Fibroblast of lung (primary cell): Measurements from ENCODE around the gene ATP5MC2. TPM values are rescaled to one million over a fixed set of nuclear protein-coding genes. Genes with fewer than 3 reads are reported as not detected.

Experiments
- DNase-seq, 2 donors: peaks; one replicate each; pipeline versions ENCODE4 v3.0.0 to v3.0.0-alpha.2; 2010; ENCODE audit warnings: low read depth in 2 of 2
- H2AFZ ChIP-seq: 2 replicates; pipeline ENCODE4 v1.5.1; 2012; ENCODE audit warnings: low read length, control low read depth, inconsistent platforms
- H3K27ac ChIP-seq: 2 replicates; pipeline ENCODE4 v1.5.1; 2011; ENCODE audit warnings: low read length, control low read depth; ENCODE audit not compliant: insufficient read depth
- H3K27me3 ChIP-seq: 2 replicates; pipeline ENCODE4 v1.5.1; 2011; ENCODE audit warnings: mild to moderate bottlenecking, low read length; ENCODE audit not compliant: control insufficient read depth, insufficient read depth
- H3K36me3 ChIP-seq: 2 replicates; pipeline ENCODE4 v1.5.1; 2011; ENCODE audit warnings: low read length; ENCODE audit not compliant: control insufficient read depth, insufficient read depth
- H3K4me1 ChIP-seq: 2 replicates; pipeline ENCODE4 v1.5.1; 2011; ENCODE audit warnings: low read length; ENCODE audit not compliant: control insufficient read depth, insufficient read depth; ENCODE audit errors: extremely low read depth
- H3K4me2 ChIP-seq: 2 replicates; pipeline ENCODE4 v1.5.1; 2011; ENCODE audit warnings: low read length, control low read depth; ENCODE audit not compliant: insufficient read depth; ENCODE audit errors: extremely low read depth
- H3K4me3 ChIP-seq, 4 experiments: fragments of 200-600 bp in 1 of 4; sonication (generic) in 1 of 4; replicated peaks in 1 of 4; 2 replicates each; pipeline ENCODE4 v1.5.1; 2011 to 2016; ENCODE audit warnings: low read length in 4 of 4, low read depth in 3 of 4, mild to moderate bottlenecking in 3 of 4, control low read depth in 2 of 4, inconsistent platforms in 1 of 4, mixed read lengths in 1 of 4; ENCODE audit not compliant: insufficient read depth in 1 of 4; ENCODE audit errors: control extremely low read depth in 1 of 4
- H3K79me2 ChIP-seq: 2 replicates; pipeline ENCODE4 v1.5.1; 2012; ENCODE audit warnings: mild to moderate bottlenecking, low read length, inconsistent platforms; ENCODE audit not compliant: control insufficient read depth, insufficient read depth
- H3K9ac ChIP-seq: 2 replicates; pipeline ENCODE4 v1.5.1; 2011; ENCODE audit warnings: mild to moderate bottlenecking, low read length, control low read depth; ENCODE audit not compliant: insufficient read depth
- H3K9me3 ChIP-seq: 2 replicates; pipeline ENCODE4 v1.5.1; 2012; ENCODE audit warnings: low read depth, low read length; ENCODE audit not compliant: control insufficient read depth, insufficient read depth
- H4K20me1 ChIP-seq: 2 replicates; pipeline ENCODE4 v1.5.1; 2011; ENCODE audit warnings: low read length; ENCODE audit not compliant: control insufficient read depth, insufficient read depth; ENCODE audit errors: extremely low read depth
- EZH2 ChIP-seq: IDR thresholded peaks from 2 replicates; pipeline ENCODE4 v1.5.1; 2012; ENCODE audit warnings: low read length, control low read depth, mild to moderate bottlenecking; ENCODE audit errors: missing control alignments
- polyA plus RNA-seq, 2 donors: library from polyadenylated mRNA; depleted of rRNA in 1 of 2; stranded (reverse) in 1 of 2; unstranded in 1 of 2; fragments of >200 nt; gene quantifications; 2 replicates each; pipeline ENCODE4 v1.2.1, GENCODE V29; 2011 to 2012; ENCODE audit warnings: missing spikeins in 1 of 2
- total RNA-seq: library from RNA; depleted of rRNA; stranded (reverse); fragments of >200 nt; gene quantifications from 2 replicates; pipeline ENCODE4 v1.2.1, GENCODE V29; 2014
- TF ChIP-seq, protein P1 (sequence below), 2 donors: IDR thresholded peaks in 1 of 2; conservative IDR thresholded peaks in 1 of 2; 1 replicate in 1 of 2; 2 replicates in 1 of 2; pipeline ENCODE4 v1.5.1; 2011 to 2012; ENCODE audit warnings: low read length in 2 of 2, control low read depth in 1 of 2, inconsistent platforms in 1 of 2, low read depth in 1 of 2, mild to moderate bottlenecking in 1 of 2

The ATP5MC2 gene
- total and polyA plus RNA-seq, 2 donors (not counting 1 experiment from before 2014, with no cell fraction given), result 148 to 232 TPM

DNA sequence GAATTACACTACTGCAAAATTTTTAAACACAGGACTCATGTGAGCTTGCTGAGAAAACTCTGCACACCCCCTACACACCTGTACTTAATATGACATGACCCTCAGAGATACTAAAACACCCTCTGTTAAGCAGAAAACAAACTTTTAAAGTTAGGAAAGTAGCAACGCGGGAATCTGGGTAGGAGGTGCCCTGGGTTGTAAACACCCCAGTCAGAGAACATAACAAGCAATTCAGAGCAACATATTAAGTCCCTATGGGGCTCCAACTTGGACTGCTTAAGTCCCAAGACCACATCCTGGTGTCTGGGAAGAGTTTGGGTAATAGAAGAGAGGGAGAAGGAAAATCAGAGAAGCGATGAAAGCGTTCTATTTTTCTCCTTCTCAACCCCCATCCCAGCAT lies 50.9 kb downstream of the ATP5MC2 start:
- no peak for DNase-seq

DNA sequence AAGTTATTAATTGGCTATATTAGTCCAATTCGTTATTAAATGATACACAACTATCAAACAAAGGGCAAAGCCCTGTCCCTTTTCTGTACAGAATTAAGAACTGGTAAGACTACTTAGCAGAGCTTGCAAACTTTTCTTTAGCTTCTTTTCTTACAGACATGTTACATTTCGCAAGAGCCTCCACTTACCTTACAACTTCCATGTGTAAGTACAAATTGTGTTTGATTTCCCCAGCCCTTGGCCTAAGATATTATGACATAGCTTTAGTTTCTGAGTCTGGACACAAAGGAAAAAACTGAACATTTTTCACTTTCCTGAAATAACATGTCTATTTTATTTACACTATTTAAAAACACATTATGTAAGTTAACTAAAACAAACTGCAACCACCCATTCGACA lies 51.4 kb downstream of the ATP5MC2 start:
- Histone ChIP-seq H3K27me3 (no peaks in the 10 kb centered on the region), H3K27ac (no peak overlapping the region), H3K4me2 (peak overlapping the region; percentile 81), H3K9ac (no peak overlapping the region), H4K20me1 (no peaks in the 10 kb centered on the region), H3K4me3 (peak overlapping the region; percentile 72 to 100 (median 80)), H3K4me1 (no peaks in the 10 kb centered on the region), H3K36me3 (no peaks in the 10 kb centered on the region), H3K79me2 (peaks cover 57% of the 10 kb centered on the region), H3K9me3 (no peaks in the 10 kb centered on the region), H2AFZ (no peak overlapping the region)
- peak; percentile 20 to 63 for DNase-seq
- TF ChIP-seq EZH2, result no peak
- TF ChIP-seq, protein P1, sequence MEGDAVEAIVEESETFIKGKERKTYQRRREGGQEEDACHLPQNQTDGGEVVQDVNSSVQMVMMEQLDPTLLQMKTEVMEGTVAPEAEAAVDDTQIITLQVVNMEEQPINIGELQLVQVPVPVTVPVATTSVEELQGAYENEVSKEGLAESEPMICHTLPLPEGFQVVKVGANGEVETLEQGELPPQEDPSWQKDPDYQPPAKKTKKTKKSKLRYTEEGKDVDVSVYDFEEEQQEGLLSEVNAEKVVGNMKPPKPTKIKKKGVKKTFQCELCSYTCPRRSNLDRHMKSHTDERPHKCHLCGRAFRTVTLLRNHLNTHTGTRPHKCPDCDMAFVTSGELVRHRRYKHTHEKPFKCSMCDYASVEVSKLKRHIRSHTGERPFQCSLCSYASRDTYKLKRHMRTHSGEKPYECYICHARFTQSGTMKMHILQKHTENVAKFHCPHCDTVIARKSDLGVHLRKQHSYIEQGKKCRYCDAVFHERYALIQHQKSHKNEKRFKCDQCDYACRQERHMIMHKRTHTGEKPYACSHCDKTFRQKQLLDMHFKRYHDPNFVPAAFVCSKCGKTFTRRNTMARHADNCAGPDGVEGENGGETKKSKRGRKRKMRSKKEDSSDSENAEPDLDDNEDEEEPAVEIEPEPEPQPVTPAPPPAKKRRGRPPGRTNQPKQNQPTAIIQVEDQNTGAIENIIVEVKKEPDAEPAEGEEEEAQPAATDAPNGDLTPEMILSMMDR (conservative IDR thresholded peaks at IDR 0.05 in 1 of 2, IDR thresholded peaks at IDR 0.05 in 1 of 2; ENCODE audit: low read depth in 1 of 2, low read length in 2 of 2), result no peak

More for the DNA sequence above, 50.9 kb downstream of the ATP5MC2 start:
- no peaks in the 10 kb centered on the region for H3K36me3 ChIP-seq
- TF ChIP-seq, protein P1 (conservative IDR thresholded peaks at IDR 0.05 in 1 of 2, IDR thresholded peaks at IDR 0.05 in 1 of 2; ENCODE audit: low read depth in 1 of 2, low read length in 2 of 2), result no peak
- no peak for TF ChIP-seq EZH2
- no peaks in the 10 kb centered on the region for H3K4me1 ChIP-seq
- H3K27me3 ChIP-seq, result no peaks in the 10 kb centered on the region
- H3K9me3 ChIP-seq, result no peaks in the 10 kb centered on the region
- peak overlapping the region; percentile 97 for H3K27ac ChIP-seq
- peak overlapping the region; percentile 81 for H3K4me2 ChIP-seq
- peak overlapping the region; percentile 72 to 100 (median 80) for H3K4me3 ChIP-seq
- H2AFZ ChIP-seq, result no peak overlapping the region
- peaks cover 52% of the 10 kb centered on the region for H3K79me2 ChIP-seq
- no peaks in the 10 kb centered on the region for H4K20me1 ChIP-seq
- no peak overlapping the region for H3K9ac ChIP-seq

DNA sequence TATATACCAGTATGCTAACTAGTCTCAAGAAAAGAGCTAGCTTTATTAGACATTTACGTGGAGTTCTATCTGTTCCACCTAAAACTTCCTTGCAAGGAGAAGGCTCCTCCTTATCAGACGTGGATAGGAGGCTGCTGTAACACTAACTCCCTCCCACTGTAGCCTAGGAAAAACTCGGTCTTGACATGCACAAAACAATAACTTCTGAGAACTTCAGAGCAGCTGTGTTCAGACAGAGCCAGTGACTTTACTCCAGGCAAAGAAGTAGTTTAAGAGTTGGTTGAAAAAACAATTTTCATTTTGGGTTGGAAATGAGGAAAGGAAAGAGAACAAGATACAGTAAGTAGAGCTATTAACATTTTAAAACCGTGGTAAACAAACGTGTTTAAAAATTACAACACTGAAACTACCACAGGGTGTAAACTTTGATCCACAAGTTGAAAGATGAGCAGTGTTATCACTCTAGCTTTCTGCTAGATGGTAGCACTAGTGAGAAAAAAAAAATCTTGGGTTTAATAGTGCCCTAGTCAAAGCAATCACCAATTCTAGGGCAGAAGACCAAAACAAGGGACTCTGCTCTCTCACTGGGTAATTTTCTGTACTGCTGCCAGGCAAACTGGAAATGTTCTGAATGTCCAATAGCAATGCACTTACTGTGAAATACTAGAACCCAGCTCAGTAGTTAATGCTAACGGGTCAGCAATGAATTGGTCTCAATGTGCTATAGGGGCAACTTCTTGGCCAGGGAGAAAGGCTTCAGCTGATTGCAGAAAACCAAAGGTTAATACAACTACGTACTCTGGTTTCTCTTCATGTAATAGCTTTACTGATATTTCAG lies 52.1 kb downstream of the ATP5MC2 start:
- Histone ChIP-seq H3K9me3 (no peaks in the 10 kb centered on the region), H4K20me1 (no peaks in the 10 kb centered on the region), H3K9ac (no peak overlapping the region), H3K36me3 (no peaks in the 10 kb centered on the region), H3K79me2 (peaks cover 62% of the 10 kb centered on the region), H3K27ac (no peak overlapping the region), H3K4me2 (peak overlapping the region; percentile 81), H3K4me1 (no peaks in the 10 kb centered on the region), H2AFZ (no peak overlapping the region), H3K27me3 (no peaks in the 10 kb centered on the region), H3K4me3 (peak overlapping the region; percentile 72 to 100 (median 80))
- peak; percentile 69 to 80 for DNase-seq
- no peak for TF ChIP-seq EZH2
- TF ChIP-seq, protein P1 (conservative IDR thresholded peaks at IDR 0.05 in 1 of 2, IDR thresholded peaks at IDR 0.05 in 1 of 2; ENCODE audit: low read depth in 1 of 2, low read length in 2 of 2), result no peak
